NOMO-1 treated with DMSO at 0.1 percent for 48 hours (cell line): ENCODE data around the gene FCER2.

Experiments
- DNase-seq: peaks from one replicate; lab custom pipeline; 2025; ENCODE audit not compliant: unreplicated experiment; lab: John Stamatoyannopoulos, UW

The FCER2 gene

DNA sequence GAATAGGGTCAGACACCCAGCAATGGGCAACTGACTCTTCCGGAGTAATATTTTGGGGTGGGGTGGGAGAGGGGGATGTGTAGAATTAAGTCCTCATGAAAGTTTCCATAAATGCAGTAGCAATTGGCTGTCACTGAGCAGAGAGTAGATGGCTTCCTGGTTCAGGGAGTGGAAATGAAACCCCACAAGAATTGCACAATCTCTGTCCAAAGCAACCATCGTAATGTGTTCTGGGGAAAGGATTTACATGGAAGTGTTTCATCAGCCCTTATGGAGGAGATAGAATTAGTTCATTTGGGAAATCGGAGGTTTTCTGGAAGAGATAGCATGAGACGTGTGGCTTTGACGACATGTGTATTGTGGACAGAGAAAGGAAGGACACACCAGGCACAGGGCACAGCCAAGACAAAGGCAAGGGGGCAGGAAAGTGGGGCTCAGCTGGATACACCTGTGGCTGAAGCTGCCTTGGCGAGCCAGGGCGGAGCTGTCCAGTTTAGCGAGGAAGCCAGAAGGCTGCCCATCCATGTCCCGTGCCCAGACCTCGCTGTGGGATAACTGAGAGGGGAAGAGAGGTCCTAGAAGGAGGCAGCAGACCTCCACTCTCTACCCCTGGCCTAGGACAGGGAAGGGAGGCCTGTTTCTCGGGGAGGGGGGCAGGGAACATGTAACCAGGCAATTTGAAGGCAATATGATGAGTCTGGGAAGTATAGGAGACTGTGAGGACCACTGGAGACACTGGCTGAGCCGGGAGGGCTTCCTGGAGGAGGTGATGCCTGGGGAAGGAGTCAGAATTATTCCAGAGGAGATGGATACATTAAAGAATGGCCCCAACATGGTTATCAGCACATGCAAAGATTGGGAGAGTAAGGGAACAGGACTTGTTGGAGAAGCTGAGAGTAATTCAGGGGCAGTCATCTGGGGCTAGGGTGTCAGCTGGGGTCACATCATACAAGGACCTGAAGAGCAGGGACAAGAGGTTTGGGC lies 32.6 kb upstream of the FCER2 start:
- DNase-seq: peak; percentile 88

DNA sequence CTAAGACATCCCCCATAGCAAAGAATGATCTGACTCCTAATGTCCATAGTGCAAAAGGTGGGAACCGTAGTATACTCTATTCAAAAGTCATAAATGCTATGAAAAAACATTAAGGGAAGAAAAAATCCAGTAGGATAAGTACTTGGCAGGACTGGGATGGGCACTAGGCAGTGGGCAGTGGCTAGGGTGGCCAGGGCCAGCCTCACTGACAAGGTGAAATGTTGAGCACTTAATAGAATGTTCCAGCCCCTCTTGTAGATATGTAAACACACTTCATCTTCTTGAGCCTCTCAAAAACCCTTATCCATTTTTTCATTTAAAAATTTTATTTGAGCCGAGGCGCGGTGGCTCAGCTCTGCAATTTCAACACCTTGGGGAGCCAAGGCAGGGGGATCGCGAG lies 31.4 kb upstream of the FCER2 start:
- no peak for DNase-seq

DNA sequence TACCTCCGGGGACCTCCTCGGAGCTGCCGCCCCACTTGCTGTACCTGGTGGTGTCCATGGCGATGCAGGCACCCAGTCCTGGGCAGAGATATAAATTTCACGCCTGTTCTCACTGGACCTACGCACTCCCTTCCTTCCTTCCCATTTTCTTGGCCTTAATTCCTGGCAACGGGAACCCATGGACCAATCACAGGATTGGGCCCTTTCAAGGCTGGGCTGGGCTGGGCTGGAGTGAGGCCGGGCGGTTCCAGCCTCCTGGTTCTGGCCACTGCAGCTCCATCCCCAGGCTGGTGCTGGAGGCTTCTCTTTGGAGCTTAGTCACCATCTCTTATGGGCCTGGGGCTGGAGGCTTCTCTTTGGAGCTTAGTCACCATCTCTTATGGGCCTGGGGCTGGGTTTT lies 30.1 kb upstream of the FCER2 start, which contains the start of gene CLEC4G:
Gene CLEC4G (minus strand): TSS at position 66 of the 400 bp plus-strand sequence. CDS start 8 bp downstream, at position 58.
- DNase-seq: no peak

- DNase-seq: no peak
Measured at GRCh38 chr19:7731615-7732014, 29.7 kb upstream of the FCER2 start.

- no peak for DNase-seq
Measured at GRCh38 chr19:7731218-7731595, 29.3 kb upstream of the FCER2 start.

DNA sequence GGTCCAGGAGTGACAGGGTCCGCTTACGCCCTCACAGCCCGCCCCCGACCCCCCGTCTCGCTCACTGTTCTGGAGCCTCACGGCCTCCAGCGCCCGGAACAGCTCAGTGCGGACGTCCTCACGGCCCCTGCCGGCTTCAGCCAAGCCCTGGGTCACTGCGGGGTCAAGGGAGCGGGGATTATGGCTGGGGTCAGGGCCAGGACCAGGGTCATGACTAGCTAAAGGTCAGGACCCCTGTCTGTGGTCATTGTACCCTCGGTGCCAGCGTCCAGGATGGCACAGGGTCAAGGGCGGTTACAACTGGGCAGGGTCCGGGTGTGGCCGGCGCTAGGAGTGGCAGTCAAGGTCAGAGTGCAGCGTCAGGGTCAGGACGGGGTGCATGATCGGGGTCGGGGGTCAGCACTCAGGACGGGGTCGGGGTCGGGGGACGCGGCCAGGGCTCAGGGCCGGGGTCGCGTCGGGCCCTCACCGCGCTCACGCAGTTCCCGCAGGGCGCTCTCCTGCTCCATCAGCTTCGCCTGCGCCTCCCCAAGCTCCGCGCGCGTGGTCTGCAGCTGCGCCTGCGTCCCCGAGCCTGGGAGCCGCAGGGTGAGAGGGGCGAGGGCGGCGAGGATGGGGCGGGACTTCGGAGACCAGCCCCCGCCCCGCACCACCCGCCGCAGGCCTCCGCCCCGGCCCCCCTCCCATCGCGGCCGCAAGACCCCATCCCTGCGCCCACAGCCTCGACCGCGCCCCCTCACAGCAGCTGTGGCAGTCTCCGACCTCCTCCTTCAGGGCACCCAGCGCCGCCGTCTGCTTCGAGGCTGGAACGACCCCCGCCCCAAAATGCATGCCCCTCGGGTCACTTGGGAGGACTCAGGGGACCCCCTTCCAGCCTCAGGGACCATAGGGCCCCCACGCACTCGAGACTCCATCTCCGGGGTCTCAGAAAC lies 28.6 kb upstream of the FCER2 start:
- no peak for DNase-seq

- DNase-seq: no peak
Measured at GRCh38 chr19:7729831-7730285, 27.9 kb upstream of the FCER2 start.

DNA sequence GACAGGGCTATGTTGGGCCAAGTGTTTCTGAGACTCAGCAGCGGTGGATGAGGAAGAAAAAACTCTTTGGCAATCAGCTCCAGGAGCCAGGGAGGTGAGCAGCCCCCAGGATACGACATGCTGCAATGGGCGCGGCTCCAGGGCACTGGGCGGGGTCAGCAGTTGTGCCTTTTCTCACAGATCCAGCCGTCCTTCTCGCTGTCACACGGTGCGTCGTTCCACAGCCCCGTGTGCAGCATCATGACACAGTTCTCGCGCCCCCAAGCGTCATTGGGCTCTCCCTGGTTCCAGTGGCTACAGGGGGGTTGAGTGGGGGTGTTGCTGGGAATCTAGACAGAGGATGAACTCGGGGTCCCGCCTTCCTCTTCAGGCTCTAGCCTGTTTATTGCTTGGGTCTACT lies 27.3 kb upstream of the FCER2 start:
- peak; percentile 5 for DNase-seq

- no peak for DNase-seq
Measured at GRCh38 chr19:7725791-7726190, 23.9 kb upstream of the FCER2 start.

DNA sequence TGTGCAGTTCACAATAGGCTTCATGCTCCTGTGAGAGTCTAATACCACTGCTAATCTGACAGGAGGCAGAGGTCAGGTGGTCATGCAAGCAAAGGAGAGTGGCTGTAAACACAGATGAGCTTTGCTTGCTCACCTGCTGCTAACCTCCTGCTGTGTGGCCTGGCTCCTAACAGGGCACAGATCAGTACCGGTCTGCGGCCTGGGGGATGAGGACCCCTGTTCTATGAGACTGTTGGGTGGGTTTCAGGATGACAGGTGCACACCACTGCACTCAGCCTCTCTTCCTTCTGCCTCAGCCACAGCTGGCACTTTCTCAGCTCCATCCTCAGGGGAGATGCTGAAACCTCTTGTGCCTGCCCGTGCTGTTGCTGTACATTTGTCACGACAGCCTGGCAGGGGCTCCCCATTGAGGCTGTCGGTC lies 20.3 kb upstream of the FCER2 start:
- no peak for DNase-seq

DNA sequence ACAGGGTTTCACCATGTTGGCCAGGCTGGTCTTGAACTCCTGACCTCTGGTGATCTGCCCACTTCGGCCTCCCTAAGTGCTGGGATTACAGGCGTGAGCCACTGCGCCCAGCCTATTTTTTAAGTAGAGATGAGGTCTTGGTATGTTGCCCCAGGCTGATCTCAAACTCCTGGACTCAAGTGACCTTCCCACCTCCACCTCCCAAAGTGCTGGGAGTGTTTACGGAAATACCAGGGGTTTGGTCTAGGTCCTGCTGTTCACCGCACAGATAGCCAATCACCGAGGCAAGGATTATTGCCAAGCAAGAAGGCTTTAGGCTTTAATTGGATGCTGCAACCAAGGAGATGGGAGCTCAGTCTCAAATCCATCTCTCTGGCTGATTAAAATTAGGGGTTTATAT lies 18.4 kb upstream of the FCER2 start:
- no peak for DNase-seq

- no peak for DNase-seq
Measured at GRCh38 chr19:7718668-7719067, 16.7 kb upstream of the FCER2 start.

- no peak for DNase-seq
Measured at GRCh38 chr19:7716762-7717161, 14.8 kb upstream of the FCER2 start.

GRCh38 chr19:7715671-7716070 lies 13.7 kb upstream of the FCER2 start:
- no peak for DNase-seq

DNA sequence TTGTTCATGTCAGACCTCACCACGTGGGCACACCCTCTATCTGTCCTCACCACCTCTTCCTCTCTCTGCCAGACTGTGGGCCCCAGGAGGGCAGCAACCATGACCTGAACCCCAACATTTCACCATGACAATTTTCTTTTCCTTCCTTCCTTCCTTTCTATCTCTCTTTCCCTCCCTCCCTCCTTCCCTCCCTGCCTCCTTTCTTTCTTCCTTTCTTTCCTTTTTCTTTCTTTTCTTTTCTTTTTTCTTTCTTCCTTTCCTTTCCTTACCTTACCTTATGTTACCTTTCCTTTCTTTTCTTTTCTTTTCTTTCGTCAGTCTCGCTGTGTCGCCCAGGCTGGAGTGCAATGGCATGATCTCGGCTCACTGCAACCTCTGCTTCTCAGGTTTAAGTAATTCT lies 8.7 kb upstream of the FCER2 start:
- no peak for DNase-seq

- no peak for DNase-seq
Measured at GRCh38 chr19:7709932-7710460, 8.1 kb upstream of the FCER2 start.

DNA sequence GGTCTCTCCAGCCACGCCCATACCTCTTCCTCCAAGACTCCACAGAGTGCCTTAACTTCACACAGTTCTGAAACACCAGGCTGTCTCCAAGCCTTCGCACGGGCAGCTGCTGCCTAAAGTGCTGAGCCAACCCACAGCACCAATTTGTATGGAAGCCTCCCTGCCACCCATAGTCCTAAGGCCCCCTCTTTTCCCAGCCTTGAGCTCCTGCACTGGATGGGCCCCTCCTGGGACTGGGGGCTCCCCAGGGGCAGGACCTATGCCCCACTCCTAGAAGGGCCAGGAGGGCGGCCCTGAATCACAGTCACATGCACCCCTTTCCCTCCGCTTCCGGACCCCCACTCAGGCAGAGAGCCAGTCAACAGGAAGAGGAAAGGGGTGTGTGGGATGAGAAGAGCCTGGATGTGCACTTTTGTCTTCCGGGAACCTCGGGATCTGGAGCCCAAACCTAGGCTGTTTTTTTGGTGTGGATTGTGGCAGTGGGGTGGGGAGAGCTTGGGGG lies 5.1 kb upstream of the FCER2 start:
- no peak for DNase-seq

DNA sequence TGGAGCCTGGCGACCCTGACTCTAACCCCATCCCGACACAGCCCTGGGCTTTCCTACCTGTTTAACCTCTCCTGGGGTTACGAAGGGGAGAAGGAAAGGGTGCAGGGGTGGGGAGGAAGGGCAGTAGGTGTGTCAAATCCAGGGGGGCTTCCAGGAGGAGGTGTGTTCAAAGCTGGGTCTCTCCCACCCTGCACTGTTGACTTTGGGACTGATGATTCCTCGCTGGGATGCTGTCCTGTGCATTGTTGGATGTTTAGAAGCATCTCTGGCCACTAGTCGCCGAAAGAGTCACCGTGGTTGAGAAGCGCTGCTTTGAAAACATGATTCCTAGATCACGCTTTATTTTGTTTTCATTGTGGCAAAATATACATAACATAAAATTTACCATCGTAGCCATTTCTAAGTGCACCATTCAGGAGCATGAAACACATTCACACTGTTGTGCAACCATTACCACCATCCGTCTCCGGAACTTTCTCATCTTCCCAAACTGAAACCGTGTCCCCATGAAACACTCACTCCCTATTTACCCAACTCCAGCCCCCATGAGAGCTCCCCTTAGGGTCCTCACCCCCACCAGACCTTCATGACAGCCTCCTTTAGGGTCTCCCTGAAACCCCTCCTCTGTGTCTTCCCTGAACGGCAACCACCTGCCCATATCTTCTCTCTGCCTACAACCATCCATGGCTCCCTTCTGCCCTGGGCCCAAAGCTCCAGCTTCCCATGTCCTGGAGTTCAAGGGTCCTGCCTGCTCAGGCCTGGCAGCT lies 4.4 kb upstream of the FCER2 start:
- peak; percentile 23 for DNase-seq

GRCh38 chr19:7705387-7706187 lies 3.7 kb upstream of the FCER2 start:
- peak; percentile 92 for DNase-seq
